Measurements from ENCODE around the gene PDE6B.

- TF ChIP-seq ZNF331 (CRISPR knock-in tag; IDR thresholded peaks at IDR 0.05; ENCODE audit: low read depth) = no peak
- TF ChIP-seq, protein P1, sequence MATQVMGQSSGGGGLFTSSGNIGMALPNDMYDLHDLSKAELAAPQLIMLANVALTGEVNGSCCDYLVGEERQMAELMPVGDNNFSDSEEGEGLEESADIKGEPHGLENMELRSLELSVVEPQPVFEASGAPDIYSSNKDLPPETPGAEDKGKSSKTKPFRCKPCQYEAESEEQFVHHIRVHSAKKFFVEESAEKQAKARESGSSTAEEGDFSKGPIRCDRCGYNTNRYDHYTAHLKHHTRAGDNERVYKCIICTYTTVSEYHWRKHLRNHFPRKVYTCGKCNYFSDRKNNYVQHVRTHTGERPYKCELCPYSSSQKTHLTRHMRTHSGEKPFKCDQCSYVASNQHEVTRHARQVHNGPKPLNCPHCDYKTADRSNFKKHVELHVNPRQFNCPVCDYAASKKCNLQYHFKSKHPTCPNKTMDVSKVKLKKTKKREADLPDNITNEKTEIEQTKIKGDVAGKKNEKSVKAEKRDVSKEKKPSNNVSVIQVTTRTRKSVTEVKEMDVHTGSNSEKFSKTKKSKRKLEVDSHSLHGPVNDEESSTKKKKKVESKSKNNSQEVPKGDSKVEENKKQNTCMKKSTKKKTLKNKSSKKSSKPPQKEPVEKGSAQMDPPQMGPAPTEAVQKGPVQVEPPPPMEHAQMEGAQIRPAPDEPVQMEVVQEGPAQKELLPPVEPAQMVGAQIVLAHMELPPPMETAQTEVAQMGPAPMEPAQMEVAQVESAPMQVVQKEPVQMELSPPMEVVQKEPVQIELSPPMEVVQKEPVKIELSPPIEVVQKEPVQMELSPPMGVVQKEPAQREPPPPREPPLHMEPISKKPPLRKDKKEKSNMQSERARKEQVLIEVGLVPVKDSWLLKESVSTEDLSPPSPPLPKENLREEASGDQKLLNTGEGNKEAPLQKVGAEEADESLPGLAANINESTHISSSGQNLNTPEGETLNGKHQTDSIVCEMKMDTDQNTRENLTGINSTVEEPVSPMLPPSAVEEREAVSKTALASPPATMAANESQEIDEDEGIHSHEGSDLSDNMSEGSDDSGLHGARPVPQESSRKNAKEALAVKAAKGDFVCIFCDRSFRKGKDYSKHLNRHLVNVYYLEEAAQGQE (IDR thresholded peaks at IDR 0.05; ENCODE audit: unreplicated experiment) = no peak
- TF ChIP-seq CTCF (conservative IDR thresholded peaks at IDR 0.05; ENCODE audit: low read depth in 2 of 2) = no peak
- TF ChIP-seq, protein P2, sequence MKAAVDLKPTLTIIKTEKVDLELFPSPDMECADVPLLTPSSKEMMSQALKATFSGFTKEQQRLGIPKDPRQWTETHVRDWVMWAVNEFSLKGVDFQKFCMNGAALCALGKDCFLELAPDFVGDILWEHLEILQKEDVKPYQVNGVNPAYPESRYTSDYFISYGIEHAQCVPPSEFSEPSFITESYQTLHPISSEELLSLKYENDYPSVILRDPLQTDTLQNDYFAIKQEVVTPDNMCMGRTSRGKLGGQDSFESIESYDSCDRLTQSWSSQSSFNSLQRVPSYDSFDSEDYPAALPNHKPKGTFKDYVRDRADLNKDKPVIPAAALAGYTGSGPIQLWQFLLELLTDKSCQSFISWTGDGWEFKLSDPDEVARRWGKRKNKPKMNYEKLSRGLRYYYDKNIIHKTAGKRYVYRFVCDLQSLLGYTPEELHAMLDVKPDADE (IDR thresholded peaks at IDR 0.05) = no peak
- TF ChIP-seq CREB1 (CRISPR knock-in tag; IDR thresholded peaks at IDR 0.05; ENCODE audit: low read depth) = no peak
- TF ChIP-seq EZH2phosphoT487 (IDR thresholded peaks at IDR 0.05; ENCODE audit: unreplicated experiment) = no peak
- no peak for TF ChIP-seq EZH2 (IDR thresholded peaks at IDR 0.05; ENCODE audit: low read depth, unreplicated experiment)
- TF ChIP-seq JUNB (IDR thresholded peaks at IDR 0.05; ENCODE audit: unreplicated experiment) = no peak
- TF ChIP-seq POLR2AphosphoS5 (IDR thresholded peaks at IDR 0.05; ENCODE audit: low read depth) = no peak
Measured at GRCh38 chr4:682490-683172, 57.3 kb downstream of the PDE6B start.

Data from GM23338 (cell line).